Osteoblast (primary cell): Measurements from ENCODE around the gene MAN1C1. TPM values are rescaled to one million over a fixed set of nuclear protein-coding genes. Genes with fewer than 3 reads are reported as not detected.
A peak's percentile ranks its signal among the peaks of the same experiment; 100 is the strongest.
"Not testable (repeated sequence)": the region's sequence is repeated elsewhere in the genome, so short reads cannot be mapped to it uniquely, and the experiment has no call there.

ENCODE experiments used
- DNase-seq: peaks from one replicate; pipeline ENCODE4 v3.0.0; 2011; ENCODE audit warnings: low spot score, mixed read lengths; ENCODE audit not compliant: insufficient read length; ENCODE audit errors: missing footprints
- H2AFZ ChIP-seq: 2 replicates; pipeline ENCODE4 v1.6.0; 2011; ENCODE audit warnings: mild to moderate bottlenecking, low read length
- H3K27ac ChIP-seq: 2 replicates; pipeline ENCODE4 v1.5.1; 2011; ENCODE audit warnings: mild to moderate bottlenecking, low read depth, low read length, moderate library complexity
- H3K27me3 ChIP-seq: 2 replicates; pipeline ENCODE4 v1.6.0; 2012; ENCODE audit warnings: mild to moderate bottlenecking, control low read depth, inconsistent platforms, low read length, moderate library complexity; ENCODE audit not compliant: insufficient read depth
- H3K36me3 ChIP-seq: 2 replicates; pipeline ENCODE4 v1.5.1; 2011; ENCODE audit warnings: mild to moderate bottlenecking, low read length, control low read depth, moderate library complexity; ENCODE audit not compliant: insufficient read depth
- H3K4me1 ChIP-seq: 2 replicates; pipeline ENCODE4 v1.5.1; 2011; ENCODE audit warnings: mild to moderate bottlenecking, low read length, control low read depth, moderate library complexity; ENCODE audit not compliant: insufficient read depth
- H3K4me2 ChIP-seq: 2 replicates; pipeline ENCODE4 v1.6.0; 2011; ENCODE audit warnings: mild to moderate bottlenecking, low read length; ENCODE audit not compliant: insufficient read depth
- H3K4me3 ChIP-seq: fragments of 200-600 bp; sonication (generic); 3 replicates; pipeline ENCODE4 v1.5.1; 2012; ENCODE audit warnings: mild to moderate bottlenecking, low read length, inconsistent platforms; ENCODE audit not compliant: insufficient read depth
- H3K79me2 ChIP-seq: 2 replicates; pipeline ENCODE4 v1.6.0; 2012; ENCODE audit warnings: mild to moderate bottlenecking, low read length, control low read depth, inconsistent platforms; ENCODE audit not compliant: insufficient read depth
- H3K9me3 ChIP-seq: 2 replicates; pipeline ENCODE4 v1.5.1; 2011; ENCODE audit warnings: low read depth, low read length, control low read depth
- H4K20me1 ChIP-seq: 2 replicates; pipeline ENCODE4 v1.6.0; 2012; ENCODE audit warnings: mild to moderate bottlenecking, low read length, control low read depth; ENCODE audit not compliant: insufficient read depth
- CTCF ChIP-seq: IDR thresholded peaks from 2 replicates; pipeline ENCODE4 v1.5.1; 2011; ENCODE audit warnings: mild to moderate bottlenecking, low read depth, low read length, moderate library complexity; ENCODE audit errors: extremely low read depth
- total RNA-seq: library from RNA; depleted of rRNA; stranded (reverse); fragments of >200 nt; gene quantifications from 2 replicates; pipeline ENCODE4 v1.2.3, GENCODE V29; 2012

Gene MAN1C1
- total RNA-seq, 1 donor, result 16.3 TPM

- TF ChIP-seq CTCF, result peak; percentile 42
- no peak overlapping the region for H2AFZ ChIP-seq
- H3K9me3 ChIP-seq, result no peaks in the 10 kb centered on the region
- no peak overlapping the region for H3K4me2 ChIP-seq
- DNase-seq, result peak; percentile 93
- H3K36me3 ChIP-seq, result no peaks in the 10 kb centered on the region
- H3K79me2 ChIP-seq, result no peaks in the 10 kb centered on the region
- H3K4me1 ChIP-seq, result no peaks in the 10 kb centered on the region
- H4K20me1 ChIP-seq, result no peaks in the 10 kb centered on the region
- no peak overlapping the region for H3K4me3 ChIP-seq
- H3K27ac ChIP-seq, result no peak overlapping the region
- no peaks in the 10 kb centered on the region for H3K27me3 ChIP-seq
These were observed 26.3 kb upstream of the MAN1C1 start for GRCh38 chr1:25590096-25590824.

DNA sequence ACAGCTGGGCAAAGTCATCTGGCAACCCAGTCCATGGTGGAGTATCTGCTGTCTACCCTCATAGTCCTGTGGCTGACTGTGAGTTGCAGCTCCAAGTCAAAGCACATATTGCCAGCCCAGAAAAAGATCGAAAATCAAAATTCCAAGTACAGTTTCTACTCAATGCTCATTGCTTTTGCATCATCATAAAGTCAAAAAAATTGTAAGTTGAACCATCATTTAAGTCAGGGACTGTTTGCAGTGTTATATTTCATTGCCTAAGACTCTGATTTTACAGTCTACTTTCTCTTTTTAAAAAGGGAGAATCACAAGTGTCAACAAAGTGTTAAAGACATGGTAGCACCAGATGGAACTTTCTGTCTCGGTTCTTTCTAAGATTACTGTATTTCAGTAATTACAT, 22.7 kb upstream of the MAN1C1 start:
- no peaks in the 10 kb centered on the region for H3K4me1 ChIP-seq
- H3K36me3 ChIP-seq, result no peaks in the 10 kb centered on the region

GRCh38 chr1:25594971-25595370, 21.6 kb upstream of the MAN1C1 start:
- no peak for TF ChIP-seq CTCF
- Histone ChIP-seq H3K9me3 (peaks cover 5% of the 10 kb centered on the region), H3K4me1 (no peaks in the 10 kb centered on the region), H3K4me2 (no peak overlapping the region), H3K27ac (no peak overlapping the region), H3K79me2 (no peaks in the 10 kb centered on the region), H3K36me3 (no peaks in the 10 kb centered on the region), H3K27me3 (no peaks in the 10 kb centered on the region), H4K20me1 (no peaks in the 10 kb centered on the region), H2AFZ (no peak overlapping the region), H3K4me3 (no peak overlapping the region)
- DNase-seq, result no peak

More for the DNA sequence above, 22.7 kb upstream of the MAN1C1 start:
- Histone ChIP-seq H4K20me1 (no peaks in the 10 kb centered on the region), H2AFZ (no peak overlapping the region), H3K9me3 (peaks cover 2% of the 10 kb centered on the region), H3K79me2 (no peaks in the 10 kb centered on the region), H3K4me2 (no peak overlapping the region), H3K4me3 (no peak overlapping the region), H3K27ac (no peak overlapping the region), H3K27me3 (no peaks in the 10 kb centered on the region)
- TF ChIP-seq CTCF, result no peak
- no peak for DNase-seq

DNA sequence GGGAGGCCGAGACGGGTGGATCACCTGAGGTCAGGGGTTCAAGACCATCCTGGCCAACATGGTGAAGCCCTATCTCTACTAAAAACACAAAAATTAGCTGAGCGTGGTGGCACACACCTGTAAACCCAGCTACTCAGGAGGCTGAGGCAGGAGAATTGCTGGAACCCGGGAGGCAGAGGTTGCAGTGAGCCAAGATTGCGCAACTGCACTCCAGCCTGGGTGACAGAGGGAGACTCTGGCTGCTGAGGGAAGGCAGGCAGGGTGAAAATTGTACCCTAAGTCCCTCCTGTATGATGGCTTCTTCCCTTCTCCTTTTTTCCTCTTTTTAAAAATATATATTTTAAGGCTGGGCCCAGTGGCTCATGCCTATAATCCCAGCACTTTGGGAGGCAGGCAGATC, 19.9 kb upstream of the MAN1C1 start:
- not testable (repeated sequence) for H3K4me2 ChIP-seq, DNase-seq, H4K20me1 ChIP-seq, H3K36me3 ChIP-seq, H3K27me3 ChIP-seq, H3K4me3 ChIP-seq, H3K4me1 ChIP-seq, H3K9me3 ChIP-seq, H3K79me2 ChIP-seq, H3K27ac ChIP-seq, H2AFZ ChIP-seq
